Small intestine (tissue), 7 donors: Measurements from ENCODE around the gene ITPRIPL2. TPM values are rescaled to one million over a fixed set of nuclear protein-coding genes. Genes with fewer than 3 reads are reported as not detected.

Experiments used
- DNase-seq, 2 donors: peaks; one replicate each; pipeline versions ENCODE4 v3.0.0 to v3.0.0-alpha.2; 2013
- FAIRE-seq: peaks from 2 replicates; lab custom pipeline; 2012; peaks lifted over from hg19 to GRCh38; lab: Jason Lieb, UNC
- H3K27ac ChIP-seq, 3 donors: one replicate each; pipeline ENCODE4 v1.5.1; 2013; ENCODE audit warnings: low read length in 2 of 3, mild to moderate bottlenecking in 2 of 3, control low read depth in 1 of 3, inconsistent platforms in 1 of 3, low read depth in 1 of 3, moderate library complexity in 1 of 3
- H3K27me3 ChIP-seq, 3 donors: one replicate each; pipeline ENCODE4 v1.6.1; 2013; ENCODE audit warnings: low read length in 3 of 3, inconsistent platforms in 1 of 3; ENCODE audit not compliant: control insufficient read depth in 3 of 3, insufficient read depth in 3 of 3
- H3K36me3 ChIP-seq, 3 donors: one replicate each; pipeline ENCODE4 v1.6.1; 2013; ENCODE audit warnings: low read length in 3 of 3, inconsistent platforms in 1 of 3, low read depth in 1 of 3, mild to moderate bottlenecking in 1 of 3, moderate library complexity in 1 of 3; ENCODE audit not compliant: control insufficient read depth in 3 of 3, insufficient read depth in 2 of 3
- H3K4me1 ChIP-seq, 3 donors: one replicate each; pipeline ENCODE4 v1.6.1; 2013; ENCODE audit warnings: low read length in 2 of 3, inconsistent platforms in 1 of 3, low read depth in 1 of 3, mild to moderate bottlenecking in 1 of 3, moderate library complexity in 1 of 3; ENCODE audit not compliant: control insufficient read depth in 3 of 3, insufficient read depth in 2 of 3
- H3K4me3 ChIP-seq, 3 donors: one replicate each; pipeline ENCODE4 v1.5.1; 2013; ENCODE audit warnings: low read length in 3 of 3, control low read depth in 1 of 3, inconsistent platforms in 1 of 3, low read depth in 1 of 3, mild to moderate bottlenecking in 1 of 3, moderate library complexity in 1 of 3
- H3K9me3 ChIP-seq, 2 donors: one replicate each; pipeline ENCODE4 v1.6.1; 2013; ENCODE audit warnings: low read depth in 1 of 2, low read length in 1 of 2; ENCODE audit not compliant: control insufficient read depth in 2 of 2, insufficient read depth in 1 of 2
- WGBS, 3 donors: extraction: QIAGEN DNeasy Blood & Tissue Kit; methylation state at CpG; one replicate each; pipeline ENCODE4 v1.1.7; 2013; 5-methylcytosine and 5-hydroxymethylcytosine counted together
- polyA plus RNA-seq, 4 donors: library from polyadenylated mRNA; stranded (reverse) in 3 of 4; unstranded in 1 of 4; fragments of 200-250 nt in 3 of 4; fragments of 120-200 nt in 1 of 4; gene quantifications; one replicate each; pipeline versions ENCODE4 v1.2.1 to v1.2.3, GENCODE V29; 2013
- donor health status: healthy with polysubstance abuse.
- donor health status: control.
- donor health status: control.
- donor health status: Bipolar disorder and iron deficiency.
- donor health status: healthy.

ITPRIPL2 gene
- polyA plus RNA-seq, 4 donors = 3.6 to 7.2 (median 6.1) TPM

DNA sequence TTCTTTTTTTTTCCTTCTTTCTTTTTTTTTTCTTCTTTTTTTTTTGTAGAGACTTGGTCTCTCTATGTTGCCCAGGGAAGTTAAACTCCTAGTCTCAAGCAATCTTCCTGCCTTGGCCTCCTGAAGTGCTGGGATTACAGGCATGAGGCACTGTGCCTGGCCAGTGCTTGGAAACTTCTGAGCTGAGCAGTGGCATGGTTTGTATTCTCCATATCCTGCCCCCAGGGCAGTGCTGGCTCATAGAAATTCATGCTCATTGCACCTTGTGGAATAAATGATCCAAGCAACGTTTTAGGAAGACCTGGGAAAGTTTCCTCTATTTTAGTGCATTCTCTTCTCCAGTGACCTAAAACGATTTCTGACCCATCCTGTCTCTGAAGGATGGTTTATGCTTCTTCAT is 37.5 kb downstream of the ITPRIPL2 start:
- FAIRE-seq (no peak), DNase-seq (no peak)
- no peaks in the 10 kb centered on the region for H3K4me1 ChIP-seq
- peaks cover 0 to 8% of the 10 kb centered on the region in 2 donors for H3K9me3 ChIP-seq
- H3K36me3 ChIP-seq = no peaks in the 10 kb centered on the region
- no peak overlapping the region for H3K4me3 ChIP-seq
- 43 to 65% (median 56%) methylated on average over 2 of the region's 2 CpGs for WGBS, 3 donors
- H3K27ac ChIP-seq = no peak overlapping the region
- peaks cover 0 to 3% (median 0%) of the 10 kb centered on the region in 3 donors for H3K27me3 ChIP-seq

DNA sequence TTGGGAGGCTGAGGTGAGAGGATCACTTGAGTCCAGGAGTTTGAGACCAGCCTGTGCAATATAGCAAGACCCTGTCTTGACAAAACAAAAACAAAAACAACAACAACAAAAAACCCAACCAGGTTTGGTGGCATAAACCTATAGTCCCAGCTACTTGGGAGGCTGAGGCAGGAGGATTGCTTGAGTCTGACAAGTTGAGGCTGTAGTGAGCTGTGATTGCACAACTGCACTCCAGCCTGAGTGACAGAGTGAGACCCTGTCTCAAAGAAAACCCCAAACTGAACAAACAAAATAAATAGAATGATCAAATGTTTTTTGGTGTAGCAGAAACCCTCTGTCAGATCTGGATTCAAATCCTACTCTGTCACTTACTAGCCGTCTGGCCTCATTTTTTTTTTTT is 38.3 kb downstream of the ITPRIPL2 start:
- DNase-seq = no peak
- Histone ChIP-seq H3K9me3 (peaks cover 0 to 8% of the 10 kb centered on the region in 2 donors), H3K4me3 (no peak overlapping the region), H3K27ac (no peak overlapping the region), H3K36me3 (no peaks in the 10 kb centered on the region), H3K4me1 (no peaks in the 10 kb centered on the region), H3K27me3 (peaks cover 0 to 3% (median 0%) of the 10 kb centered on the region in 3 donors)
- no peak for FAIRE-seq
- 65 to 95% (median 91%) methylated on average over 1 of the region's 1 CpG for WGBS, 3 donors

DNA sequence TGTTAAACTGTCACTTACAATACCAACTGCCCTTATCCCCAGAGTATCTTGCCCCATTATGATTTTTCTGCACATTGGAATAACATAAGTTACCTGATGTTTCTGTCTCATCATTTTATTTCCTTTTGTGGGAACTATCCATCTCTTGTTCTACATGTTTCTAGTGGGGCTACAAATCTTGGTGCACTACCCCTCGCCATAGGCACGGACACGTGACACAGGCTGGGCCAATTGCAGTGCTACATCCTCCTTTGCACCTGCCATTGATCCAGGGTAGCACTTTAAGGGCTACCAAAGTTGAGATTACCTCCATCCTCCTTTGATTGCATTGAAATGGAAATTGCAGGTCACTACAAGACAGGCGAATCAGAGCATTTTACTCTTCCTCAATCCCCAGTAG is 40.1 kb downstream of the ITPRIPL2 start:
- Histone ChIP-seq H3K27ac (no peak overlapping the region), H3K9me3 (peaks cover 0 to 6% of the 10 kb centered on the region in 2 donors), H3K27me3 (peaks cover 0 to 6% (median 0%) of the 10 kb centered on the region in 3 donors), H3K4me1 (no peaks in the 10 kb centered on the region), H3K36me3 (no peaks in the 10 kb centered on the region), H3K4me3 (no peak overlapping the region)
- no peak for DNase-seq
- 50 to 76% (median 55%) methylated on average over 4 of the region's 4 CpGs for WGBS, 3 donors
- FAIRE-seq = no peak

- 71 to 78% (median 76%) methylated on average over 4 of the region's 4 CpGs for WGBS, 3 donors
- Histone ChIP-seq H3K9me3 (peaks cover 0 to 6% of the 10 kb centered on the region in 2 donors), H3K27ac (no peak overlapping the region), H3K4me3 (no peak overlapping the region), H3K4me1 (no peaks in the 10 kb centered on the region), H3K27me3 (peaks cover 0 to 4% (median 0%) of the 10 kb centered on the region in 3 donors), H3K36me3 (no peaks in the 10 kb centered on the region)
- no peak for DNase-seq
- FAIRE-seq = no peak
These were observed 48.3 kb downstream of the ITPRIPL2 start for GRCh38 chr16:19162085-19162484.

GRCh38 chr16:19163215-19163614 is 49.5 kb downstream of the ITPRIPL2 start:
- DNase-seq (no peak), FAIRE-seq (no peak)
- WGBS, 3 donors = 59 to 81% (median 65%) methylated on average over 1 of the region's 1 CpG
- Histone ChIP-seq H3K4me1 (no peaks in the 10 kb centered on the region), H3K4me3 (no peak overlapping the region), H3K27me3 (peaks cover 0 to 4% (median 0%) of the 10 kb centered on the region in 3 donors), H3K9me3 (peaks cover 0 to 6% of the 10 kb centered on the region in 2 donors), H3K27ac (no peak overlapping the region), H3K36me3 (no peaks in the 10 kb centered on the region)

DNA sequence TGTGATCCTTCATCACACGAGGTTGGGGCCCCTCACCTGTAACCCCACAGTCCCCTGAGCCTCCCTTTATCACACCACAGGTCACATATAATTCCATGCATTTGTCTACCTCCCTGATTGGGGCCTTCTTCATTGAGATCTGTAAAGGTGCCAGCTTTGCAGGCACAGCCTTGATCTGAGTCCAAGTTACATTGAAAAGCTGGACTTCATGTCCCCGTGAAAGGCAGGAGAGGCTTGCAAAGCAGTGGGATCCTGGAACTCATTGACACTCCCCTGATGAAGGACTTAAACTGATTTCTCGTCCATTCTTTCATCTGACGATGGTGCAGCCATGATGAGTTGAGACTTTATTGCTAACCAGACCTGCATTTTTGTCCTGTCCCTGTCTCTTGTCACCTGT is 50.5 kb downstream of the ITPRIPL2 start:
- WGBS, 3 donors = 51 to 71% (median 58%) methylated on average over 4 of the region's 4 CpGs
- peaks cover 0 to 6% of the 10 kb centered on the region in 2 donors for H3K9me3 ChIP-seq
- DNase-seq = no peak
- no peak for FAIRE-seq
- H3K36me3 ChIP-seq = no peaks in the 10 kb centered on the region
- no peaks in the 10 kb centered on the region for H3K4me1 ChIP-seq
- H3K4me3 ChIP-seq = no peak overlapping the region
- no peak overlapping the region for H3K27ac ChIP-seq
- H3K27me3 ChIP-seq = no peaks in the 10 kb centered on the region

DNA sequence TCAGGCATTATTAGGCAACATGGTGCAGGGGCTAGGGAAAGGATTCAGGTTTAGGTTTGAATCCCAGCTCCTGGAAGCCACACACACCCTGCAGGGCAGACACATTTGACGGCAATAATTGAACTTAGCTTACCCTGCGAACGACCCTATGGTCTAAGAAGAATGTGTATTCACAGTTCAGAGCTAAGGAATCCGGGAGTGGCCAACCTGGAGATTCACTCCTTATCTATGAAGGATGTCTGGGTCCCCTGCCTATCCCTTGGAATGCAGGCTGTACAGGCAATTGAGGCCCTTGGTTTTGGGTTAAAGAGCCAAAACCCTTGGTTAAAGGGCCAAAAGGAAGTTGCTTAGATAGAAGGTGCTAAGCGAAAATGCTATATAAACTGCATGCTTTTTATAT is 51.3 kb downstream of the ITPRIPL2 start:
- H3K27me3 ChIP-seq = no peaks in the 10 kb centered on the region
- H3K27ac ChIP-seq = no peak overlapping the region
- FAIRE-seq (no peak), DNase-seq (no peak)
- no peak overlapping the region for H3K4me3 ChIP-seq
- peaks cover 0 to 6% of the 10 kb centered on the region in 2 donors for H3K9me3 ChIP-seq
- no peaks in the 10 kb centered on the region for H3K4me1 ChIP-seq
- WGBS, 3 donors = 74 to 79% (median 79%) methylated on average over 5 of the region's 5 CpGs
- H3K36me3 ChIP-seq = no peaks in the 10 kb centered on the region

- no peaks in the 10 kb centered on the region for H3K27me3 ChIP-seq
- 67 to 84% (median 71%) methylated on average over 2 of the region's 2 CpGs for WGBS, 3 donors
- no peak overlapping the region for H3K4me3 ChIP-seq
- H3K4me1 ChIP-seq = no peaks in the 10 kb centered on the region
- DNase-seq (no peak), FAIRE-seq (no peak)
- H3K9me3 ChIP-seq = peaks cover 0 to 6% of the 10 kb centered on the region in 2 donors
- H3K36me3 ChIP-seq = no peaks in the 10 kb centered on the region
- H3K27ac ChIP-seq = no peak overlapping the region
These were observed 52.7 kb downstream of the ITPRIPL2 start for GRCh38 chr16:19166500-19166899.
